Gastrocnemius medialis (tissue), 4 donors: ENCODE data around the gene ZDHHC4.

Experiments
- CTCF ChIP-seq, 5 experiments: fragments of 450-650 bp in 3 of 5; fragments of 200-600 bp in 2 of 5; sonication (generic) in 2 of 5; IDR thresholded peaks in 4 of 5; conservative IDR thresholded peaks in 1 of 5; 1 replicate in 4 of 5; 2 replicates in 1 of 5; pipeline ENCODE4 v1.5.1; 2016 to 2019; ENCODE audit warnings: antibody characterized with exemption in 5 of 5, mild to moderate bottlenecking in 3 of 5, moderate library complexity in 3 of 5
- POLR2A ChIP-seq, 2 donors: fragments of 450-650 bp; IDR thresholded peaks; one replicate each; pipeline ENCODE4 v1.6.1; 2017; ENCODE audit warnings: antibody characterized with exemption in 2 of 2, mild to moderate bottlenecking in 2 of 2, moderate library complexity in 2 of 2

DNA sequence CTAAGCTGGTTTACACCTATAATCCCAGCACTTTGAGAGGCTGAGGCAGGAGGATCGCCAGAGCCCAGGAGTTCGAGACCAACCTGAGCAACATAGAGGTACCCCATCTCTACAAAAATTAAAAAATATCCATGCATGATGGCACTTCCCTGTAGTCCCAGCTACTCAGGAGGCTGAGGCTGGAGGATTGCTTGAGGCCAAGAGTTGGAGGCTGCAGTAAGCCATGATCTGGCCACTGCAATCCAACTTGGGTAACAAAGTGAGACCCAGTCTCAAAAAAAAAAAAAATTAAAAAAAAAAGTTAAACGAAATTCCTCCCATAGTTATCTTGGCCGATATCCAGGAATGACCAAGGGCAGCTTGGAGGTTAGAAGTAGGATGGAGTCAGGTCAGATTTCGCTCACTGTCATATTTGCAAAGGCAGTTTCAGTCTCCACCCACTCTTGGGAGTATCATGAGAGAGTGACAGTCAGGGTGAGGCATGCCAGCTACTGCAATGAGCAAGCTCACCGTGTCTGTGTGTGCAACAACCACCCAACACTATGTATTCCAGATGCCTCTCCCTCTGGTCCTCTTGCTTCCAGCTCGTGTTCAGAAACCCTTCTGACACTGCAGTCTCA, 6.0 kb upstream of the ZDHHC4 start:
- TF ChIP-seq POLR2A (IDR thresholded peaks at IDR 0.05) (no peak), CTCF (IDR thresholded peaks at IDR 0.05 in 4 of 5, conservative IDR thresholded peaks at IDR 0.05 in 1 of 5) (no peak)
